ENCODE data around the gene CHST6. TPM values are rescaled to one million over a fixed set of nuclear protein-coding genes. Genes with fewer than 3 reads are reported as not detected.
"Not testable (repeated sequence)": the region's sequence is repeated elsewhere in the genome, so short reads cannot be mapped to it uniquely, and the experiment has no call there.

CHST6 gene
- total RNA-seq (0.60 and 0.81 TPM in 2 replicates), polyA plus RNA-seq (0.26 and 0.48 TPM in 2 replicates), polyA minus RNA-seq (0.51 and 0.58 TPM in 2 replicates), Bru-seq, nascent RNA (percentile 15 among the genes with signal in this experiment), BruChase-seq, experiment 1, labeled RNA remaining after a 6-hour chase (percentile 22 among the genes with signal in this experiment), BruChase-seq, experiment 2, labeled RNA remaining after a 2-hour chase (percentile 20 among the genes with signal in this experiment)
- 0.22 and 0.27 TPM in 2 replicates for polyA plus RNA-seq (2011; cell fraction: cytosol; rRNA removed)
- 0.24 and 0.31 TPM in 2 replicates for polyA plus RNA-seq (2011; cell fraction: nucleus; rRNA removed)
- polyA plus RNA-seq (2012): 0.27 and 0.52 TPM in 2 replicates
- polyA minus RNA-seq (2011; cell fraction: cytosol; rRNA and poly(A)+ RNA removed): 0.51 TPM
- 0.72 TPM in 1 of 2 replicates, not detected in the other for polyA minus RNA-seq (2011; cell fraction: nucleus; rRNA and poly(A)+ RNA removed)
- long read RNA-seq, partial matches to known transcripts: 0 of 1 reads
- long read RNA-seq, other reads (novel, unspliced or antisense): 1 of 1 reads

GRCh38 chr16:75495076-75495674, at the start of gene CHST6:
CHST6 (minus strand) TSS chr16:75495441; CDS start chr16:75479828, 15,613 bp downstream.
- no peaks in the 10 kb centered on the region for H3K79me2 ChIP-seq (ENCODE audit: control insufficient read depth, insufficient read depth, low read length)
- H3K9ac ChIP-seq (replicated peaks; ENCODE audit: extremely low read depth, insufficient read depth, low read length): no peak within 1 kb of the TSS
- FAIRE-seq: no peak
- no peak within 1 kb of the TSS for H3K27ac ChIP-seq (ENCODE audit: insufficient read depth, low read depth, low read length)
- no peaks in the 10 kb centered on the region for H3K36me3 ChIP-seq (ENCODE audit: control insufficient read depth in 2 of 2, extremely low read depth in 1 of 2, insufficient read depth in 2 of 2, low read length in 2 of 2)
- peaks cover 2% of the 10 kb centered on the region for H4K20me1 ChIP-seq (replicated peaks; ENCODE audit: control insufficient read depth, extremely low read depth, insufficient read depth, low read length)
- H3K27me3 ChIP-seq (ENCODE audit: control insufficient read depth in 2 of 2, insufficient read depth in 2 of 2, low read length in 2 of 2): peaks cover 5 to 8% of the 10 kb centered on the region in 2 experiments
- peaks cover 7% of the 10 kb centered on the region for H3K4me1 ChIP-seq (ENCODE audit: control insufficient read depth, extremely low read depth, insufficient read depth, low read length)
- no peaks in the 10 kb centered on the region for H3K9me1 ChIP-seq (replicated peaks; ENCODE audit: control insufficient read depth, extremely low read depth, insufficient read depth, low read length)
- intact Hi-C loops (cut with micrococcal nuclease) (no loop called here), dilution Hi-C loops (cut with MboI; ENCODE audit: extremely low pct_ligation_motif_present, low sequenced_read_pairs) (no loop called here)
- ChIA-PET POLR2A (interaction anchor here (1.2 to 1.4 kb wide), 2 partner anchors 22 to 128 kb away, joined by 3 to 13 read pairs; partner anchors contain the start of gene ADAT1), CTCF (interaction anchor here (0.8 to 2.1 kb wide), 7 partner anchors 16 to 296 kb away, joined by 3 to 14 read pairs (median 3); partner anchors contain the start of gene TMEM170A)
- TF ChIP-seq CTCF (IDR thresholded peaks at IDR 0.05; ENCODE audit: extremely low read depth in 1 of 2, insufficient read depth in 1 of 2, low read depth in 1 of 2, low read length in 2 of 2) (no peak), FOS (IDR thresholded peaks at IDR 0.05; ENCODE audit: borderline replicate concordance, insufficient read depth, low read length) (no peak), POLR2AphosphoS5 (IDR thresholded peaks at IDR 0.05; ENCODE audit: insufficient read depth, low read depth, low read length) (no peak), JUN (IDR thresholded peaks at IDR 0.05; ENCODE audit: borderline replicate concordance, insufficient read depth, insufficient read length, low read depth) (no peak), GATA2 (IDR thresholded peaks at IDR 0.05; ENCODE audit: insufficient read depth, insufficient read length, low read depth, low read length) (no peak), POLR2A (IDR thresholded peaks at IDR 0.05; ENCODE audit: low read depth, low read length) (no peak)
- peak; percentile 27 for DNase-seq (ENCODE audit: low read depth, low spot score)
- peak within 1 kb of the TSS; percentile 96 for H2AFZ ChIP-seq (ENCODE audit: low read depth, low read length)
- peak within 1 kb of the TSS; percentile 83 for H3K4me2 ChIP-seq (ENCODE audit: insufficient read depth, low read length)
- H3K9me3 ChIP-seq (replicated peaks; ENCODE audit: control insufficient read depth, insufficient read depth, low read length): no peaks in the 10 kb centered on the region
- peak within 1 kb of the TSS; percentile 11 to 64 (median 37) for H3K4me3 ChIP-seq (replicated peaks in 1 of 3; ENCODE audit: insufficient read depth in 1 of 3, low read depth in 1 of 3, low read length in 3 of 3)
- no TSS peak for BruUV-seq (replicated peaks)

- H3K9me1 ChIP-seq (replicated peaks; ENCODE audit: control insufficient read depth, extremely low read depth, insufficient read depth, low read length); H3K4me3 ChIP-seq (replicated peaks in 1 of 3; ENCODE audit: insufficient read depth in 1 of 3, low read depth in 1 of 3, low read length in 3 of 3); POLR2A ChIA-PET; H3K9ac ChIP-seq (replicated peaks; ENCODE audit: extremely low read depth, insufficient read depth, low read length); intact Hi-C loops (cut with micrococcal nuclease); BruUV-seq (replicated peaks); H3K79me2 ChIP-seq (ENCODE audit: control insufficient read depth, insufficient read depth, low read length); H3K27ac ChIP-seq (ENCODE audit: insufficient read depth, low read depth, low read length); DNase-seq (ENCODE audit: low read depth, low spot score); H3K27me3 ChIP-seq (ENCODE audit: control insufficient read depth in 2 of 2, insufficient read depth in 2 of 2, low read length in 2 of 2); H3K36me3 ChIP-seq (ENCODE audit: control insufficient read depth in 2 of 2, extremely low read depth in 1 of 2, insufficient read depth in 2 of 2, low read length in 2 of 2); H3K9me3 ChIP-seq (replicated peaks; ENCODE audit: control insufficient read depth, insufficient read depth, low read length); H2AFZ ChIP-seq (ENCODE audit: low read depth, low read length); FAIRE-seq; dilution Hi-C loops (cut with MboI; ENCODE audit: extremely low pct_ligation_motif_present, low sequenced_read_pairs); H3K4me1 ChIP-seq (ENCODE audit: control insufficient read depth, extremely low read depth, insufficient read depth, low read length); H4K20me1 ChIP-seq (replicated peaks; ENCODE audit: control insufficient read depth, extremely low read depth, insufficient read depth, low read length); H3K4me2 ChIP-seq (ENCODE audit: insufficient read depth, low read length): not testable (repeated sequence)
- CTCF ChIA-PET: interaction anchor here (1.8 kb wide), 1 partner anchor 25 kb away, joined by 7 read pairs; no protein-coding TSS in a partner anchor
Observed at GRCh38 chr16:75542462-75542861, 47.2 kb upstream of the CHST6 start.
